GM23248 (cell line): ENCODE measurements around the gene ATP9A. TPM values are rescaled to one million over a fixed set of nuclear protein-coding genes. Genes with fewer than 3 reads are reported as not detected.

ENCODE experiments used
- DNase-seq: peaks from one replicate; pipeline ENCODE4 v3.0.0-alpha.2; 2015
- H2AFZ ChIP-seq: fragments of 200-600 bp; sonication (generic); 2 replicates; pipeline ENCODE4 v1.6.1; 2016; ENCODE audit warnings: antibody characterized with exemption
- H3F3A ChIP-seq: fragments of 200-600 bp; sonication (generic); 2 replicates; pipeline ENCODE4 v1.6.1; 2016; ENCODE audit warnings: mild to moderate bottlenecking, antibody characterized with exemption, mixed run types; ENCODE audit not compliant: insufficient read depth
- H3K27ac ChIP-seq: fragments of 200-600 bp; sonication (generic); 2 replicates; pipeline ENCODE4 v1.5.1; 2016; ENCODE audit warnings: mild to moderate bottlenecking
- H3K27me3 ChIP-seq: fragments of 200-600 bp; sonication (generic); replicated peaks from 2 replicates; pipeline ENCODE4 v1.6.1; 2016; ENCODE audit warnings: mild to moderate bottlenecking; ENCODE audit not compliant: insufficient read depth
- H3K36me3 ChIP-seq: fragments of 200-600 bp; sonication (generic); 2 replicates; pipeline ENCODE4 v1.6.1; 2016; ENCODE audit warnings: low read depth, mild to moderate bottlenecking
- H3K4me1 ChIP-seq: fragments of 200-600 bp; sonication (generic); 2 replicates; pipeline ENCODE4 v1.6.1; 2016; ENCODE audit warnings: mild to moderate bottlenecking; ENCODE audit not compliant: insufficient read depth
- H3K4me2 ChIP-seq: fragments of 200-600 bp; sonication (generic); one replicate; pipeline ENCODE4 v1.6.1; 2016; ENCODE audit warnings: mild to moderate bottlenecking; ENCODE audit not compliant: unreplicated experiment
- H3K4me3 ChIP-seq: fragments of 200-600 bp; sonication (generic); 2 replicates; pipeline ENCODE4 v1.5.1; 2016; ENCODE audit warnings: mild to moderate bottlenecking
- H3K79me2 ChIP-seq: fragments of 200-600 bp; sonication (generic); 2 replicates; pipeline ENCODE4 v1.6.1; 2016; ENCODE audit warnings: mild to moderate bottlenecking; ENCODE audit not compliant: insufficient read depth
- H3K9ac ChIP-seq: fragments of 200-600 bp; sonication (generic); 2 replicates; pipeline ENCODE4 v1.6.1; 2016; ENCODE audit warnings: mild to moderate bottlenecking
- H3K9me2 ChIP-seq: fragments of 200-600 bp; sonication (generic); 2 replicates; pipeline ENCODE4 v1.6.1; 2016; ENCODE audit warnings: mixed run types, mild to moderate bottlenecking, moderate library complexity; ENCODE audit not compliant: insufficient read depth
- H3K9me3 ChIP-seq: fragments of 200-600 bp; sonication (generic); one replicate; pipeline ENCODE4 v1.6.1; 2017; ENCODE audit warnings: low read depth
- H4K20me1 ChIP-seq: fragments of 200-600 bp; sonication (generic); 2 replicates; pipeline ENCODE4 v1.6.0; 2016; ENCODE audit not compliant: insufficient read depth
- EZH2 ChIP-seq: fragments of 200-600 bp; sonication (generic); IDR thresholded peaks from 2 replicates; pipeline ENCODE4 v1.6.1; 2018; ENCODE audit warnings: antibody characterized with exemption, mild to moderate bottlenecking; ENCODE audit not compliant: insufficient read depth, poor library complexity, severe bottlenecking
- EZH2phosphoT487 ChIP-seq: fragments of 200-600 bp; sonication (generic); IDR thresholded peaks from 2 replicates; pipeline ENCODE4 v1.6.1; 2018; ENCODE audit warnings: antibody characterized with exemption, moderate library complexity, mild to moderate bottlenecking, low read depth; ENCODE audit not compliant: insufficient read depth
- WGBS, 2 experiments: methylation state at CpG; one replicate each; pipeline ENCODE4 v1.1.6; 2015 to 2017; ENCODE audit warnings: low lambda C conversion rate in 2 of 2, low coverage in 1 of 2; ENCODE audit errors: missing lambda C conversion rate in 2 of 2; 5-methylcytosine and 5-hydroxymethylcytosine counted together
- in situ Hi-C: fragments of 300-500 bp; cut with MboI; formaldehyde crosslinking; loops from 2 replicates; pipeline ENCODE4 v1.15.0; 2020
- polyA plus RNA-seq: library from polyadenylated mRNA; unstranded; fragments of >200 nt; fragmentation: Nextera tagmentation; extraction: Ambion mirVana; gene quantifications from 2 replicates; pipeline ENCODE4 v1.2.1, GENCODE V29; 2016
- total RNA-seq: library from RNA; depleted of rRNA; stranded (reverse); fragments of >200 nt; shearing (Covaris generic); gene quantifications from 2 replicates; pipeline ENCODE4 v1.2.3, GENCODE V29; 2014

The ATP9A gene
- total and polyA plus RNA-seq, 2 experiments from 2014 or later: 6.9 to 15.9 TPM

- no peak overlapping the region for H3K4me3 ChIP-seq
- peak; percentile 31 for DNase-seq
- in situ Hi-C loops: no loop called here
- no peak overlapping the region for H3K4me2 ChIP-seq
- H3K27me3 ChIP-seq: no peaks in the 10 kb centered on the region
- H3K27ac ChIP-seq: no peak overlapping the region
- H4K20me1 ChIP-seq: no peaks in the 10 kb centered on the region
- H3K79me2 ChIP-seq: peaks cover 42% of the 10 kb centered on the region
- WGBS, 2 experiments: 87 to 94% methylated on average over 6 of the region's 6 CpGs
- no peaks in the 10 kb centered on the region for H3K9me2 ChIP-seq
- TF ChIP-seq EZH2 (no peak), EZH2phosphoT487 (no peak)
- H3K36me3 ChIP-seq: no peaks in the 10 kb centered on the region
- H2AFZ ChIP-seq: no peak overlapping the region
- H3K4me1 ChIP-seq: no peaks in the 10 kb centered on the region
- H3K9ac ChIP-seq: no peak overlapping the region
- no peaks in the 10 kb centered on the region for H3K9me3 ChIP-seq
- H3F3A ChIP-seq: peaks cover 12% of the 10 kb centered on the region
Measured at GRCh38 chr20:51763965-51764602, 4.1 kb downstream of the ATP9A start.

GRCh38 chr20:51760905-51761546 is 7.2 kb downstream of the ATP9A start:
- DNase-seq: peak; percentile 33
- TF ChIP-seq EZH2 (no peak), EZH2phosphoT487 (no peak)
- Histone ChIP-seq H3F3A (peaks cover 4% of the 10 kb centered on the region; the same call in 1 of the 2 replicates), H3K9ac (no peak overlapping the region), H4K20me1 (no peaks in the 10 kb centered on the region), H3K4me2 (no peak overlapping the region), H3K9me2 (no peaks in the 10 kb centered on the region), H3K79me2 (peaks cover 73% of the 10 kb centered on the region), H3K36me3 (no peaks in the 10 kb centered on the region), H3K9me3 (no peaks in the 10 kb centered on the region), H3K27ac (no peak overlapping the region), H3K4me3 (no peak overlapping the region), H2AFZ (no peak overlapping the region), H3K27me3 (no peaks in the 10 kb centered on the region), H3K4me1 (no peaks in the 10 kb centered on the region)
- in situ Hi-C loops: no loop called here
- 81 to 82% methylated on average over 13 to 14 of the region's 14 CpGs for WGBS, 2 experiments

GRCh38 chr20:51759769-51760510 is 8.2 kb downstream of the ATP9A start:
- H3F3A ChIP-seq: no peaks in the 10 kb centered on the region
- TF ChIP-seq EZH2phosphoT487 (no peak), EZH2 (no peak)
- no peak overlapping the region for H3K4me3 ChIP-seq
- 95% methylated on average over 14 of the region's 14 CpGs for WGBS, 2 experiments
- H3K79me2 ChIP-seq: peaks cover 83% of the 10 kb centered on the region
- H3K27ac ChIP-seq: no peak overlapping the region
- peak; percentile 14 for DNase-seq
- no peak overlapping the region for H2AFZ ChIP-seq
- no peaks in the 10 kb centered on the region for H3K9me3 ChIP-seq
- H3K9me2 ChIP-seq: no peaks in the 10 kb centered on the region
- no peaks in the 10 kb centered on the region for H3K4me1 ChIP-seq
- H3K9ac ChIP-seq: no peak overlapping the region
- H3K4me2 ChIP-seq: no peak overlapping the region
- no peaks in the 10 kb centered on the region for H3K36me3 ChIP-seq
- H3K27me3 ChIP-seq: no peaks in the 10 kb centered on the region
- no peaks in the 10 kb centered on the region for H4K20me1 ChIP-seq
- in situ Hi-C loops: no loop called here

GRCh38 chr20:51758978-51759544 is 9.1 kb downstream of the ATP9A start:
- no peak overlapping the region for H3K9ac ChIP-seq
- no peaks in the 10 kb centered on the region for H3K4me1 ChIP-seq
- TF ChIP-seq EZH2phosphoT487 (no peak), EZH2 (no peak)
- H3K36me3 ChIP-seq: no peaks in the 10 kb centered on the region
- H4K20me1 ChIP-seq: no peaks in the 10 kb centered on the region
- peaks cover 83% of the 10 kb centered on the region for H3K79me2 ChIP-seq
- H3K9me3 ChIP-seq: no peaks in the 10 kb centered on the region
- H3K4me2 ChIP-seq: no peak overlapping the region
- H3K4me3 ChIP-seq: no peak overlapping the region
- H3K27ac ChIP-seq: no peak overlapping the region
- in situ Hi-C loops: no loop called here
- DNase-seq: peak; percentile 15
- no peaks in the 10 kb centered on the region for H3K27me3 ChIP-seq
- no peaks in the 10 kb centered on the region for H3K9me2 ChIP-seq
- 81 to 82% methylated on average over 12 of the region's 12 CpGs for WGBS, 2 experiments
- H2AFZ ChIP-seq: no peak overlapping the region
- H3F3A ChIP-seq: no peaks in the 10 kb centered on the region
